ENCODE measurements around the gene ANXA7.

The ANXA7 gene

GRCh38 chr10:73439055-73439454 lies 25.2 kb upstream of the ANXA7 start:
- no peak overlapping the region for H2AFZ ChIP-seq
- H3K9me3 ChIP-seq (ENCODE audit: control insufficient read depth, low read length), result no peaks in the 10 kb centered on the region
- H3K4me3 ChIP-seq (ENCODE audit: low read depth, low read length), result no peak overlapping the region
- no peak for TF ChIP-seq CTCF (IDR thresholded peaks at IDR 0.05)
- H3K9ac ChIP-seq, result no peak overlapping the region
- no peaks in the 10 kb centered on the region for H3K79me2 ChIP-seq
- no peaks in the 10 kb centered on the region for H3K27me3 ChIP-seq (ENCODE audit: control insufficient read depth, insufficient read depth, low read length)
- no peak overlapping the region for H3K4me2 ChIP-seq (ENCODE audit: low read length)
- no peaks in the 10 kb centered on the region for H3K36me3 ChIP-seq (ENCODE audit: control insufficient read depth, insufficient read depth, low read length)
- H3K4me1 ChIP-seq, result peaks cover 13% of the 10 kb centered on the region
- no peak overlapping the region for H3K27ac ChIP-seq

- Histone ChIP-seq H3K9me3 (ENCODE audit: control insufficient read depth, low read length) (no peaks in the 10 kb centered on the region), H3K4me1 (peaks cover 40% of the 10 kb centered on the region), H3K9ac (no peak within 1 kb of the TSS), H3K4me3 (ENCODE audit: low read depth, low read length) (no peak within 1 kb of the TSS), H3K27ac (peak within 1 kb of the TSS; percentile 53), H2AFZ (peak within 1 kb of the TSS; percentile 28), H3K4me2 (ENCODE audit: low read length) (peak within 1 kb of the TSS; percentile 13), H3K79me2 (no peaks in the 10 kb centered on the region), H3K36me3 (ENCODE audit: control insufficient read depth, insufficient read depth, low read length) (no peaks in the 10 kb centered on the region), H3K27me3 (ENCODE audit: control insufficient read depth, insufficient read depth, low read length) (no peaks in the 10 kb centered on the region)
- no peak for TF ChIP-seq CTCF (IDR thresholded peaks at IDR 0.05)
These were observed 19.6 kb upstream of the ANXA7 start, which contains the start of gene MSS51 for GRCh38 chr10:73433538-73433867. MSS51 (minus strand) TSS chr10:73433561; CDS start chr10:73428284, 5,277 bp downstream.

- H3K27me3 ChIP-seq (ENCODE audit: control insufficient read depth, insufficient read depth, low read length), result no peaks in the 10 kb centered on the region
- H2AFZ ChIP-seq, result peak overlapping the region; percentile 6
These were observed 19.0 kb upstream of the ANXA7 start for GRCh38 chr10:73432646-73433537.

GRCh38 chr10:73426318-73426717 lies 12.5 kb upstream of the ANXA7 start:
- Histone ChIP-seq H3K9me3 (ENCODE audit: control insufficient read depth, low read length) (no peaks in the 10 kb centered on the region), H3K79me2 (no peaks in the 10 kb centered on the region), H3K4me3 (ENCODE audit: low read depth, low read length) (no peak overlapping the region), H3K4me2 (ENCODE audit: low read length) (no peak overlapping the region), H3K9ac (no peak overlapping the region), H3K27me3 (ENCODE audit: control insufficient read depth, insufficient read depth, low read length) (no peaks in the 10 kb centered on the region), H3K27ac (no peak overlapping the region), H3K36me3 (ENCODE audit: control insufficient read depth, insufficient read depth, low read length) (no peaks in the 10 kb centered on the region), H2AFZ (no peak overlapping the region), H3K4me1 (peaks cover 6% of the 10 kb centered on the region)
- no peak for TF ChIP-seq CTCF (IDR thresholded peaks at IDR 0.05)

More at GRCh38 chr10:73432646-73433537, 19.0 kb upstream of the ANXA7 start:
- Histone ChIP-seq H3K4me2 (ENCODE audit: low read length) (peak overlapping the region; percentile 13), H3K9ac (no peak overlapping the region), H3K9me3 (ENCODE audit: control insufficient read depth, low read length) (no peaks in the 10 kb centered on the region), H3K4me1 (peaks cover 40% of the 10 kb centered on the region), H3K4me3 (ENCODE audit: low read depth, low read length) (no peak overlapping the region), H3K36me3 (ENCODE audit: control insufficient read depth, insufficient read depth, low read length) (no peaks in the 10 kb centered on the region), H3K79me2 (no peaks in the 10 kb centered on the region), H3K27ac (peak overlapping the region; percentile 53)
- TF ChIP-seq CTCF (IDR thresholded peaks at IDR 0.05), result no peak

- H3K36me3 ChIP-seq (ENCODE audit: control insufficient read depth, insufficient read depth, low read length), result no peaks in the 10 kb centered on the region
- no peak for TF ChIP-seq CTCF (IDR thresholded peaks at IDR 0.05)
These were observed 10.6 kb upstream of the ANXA7 start for GRCh38 chr10:73424478-73424877.

More at GRCh38 chr10:73424478-73424877, 10.6 kb upstream of the ANXA7 start:
- H3K4me1 ChIP-seq, result no peaks in the 10 kb centered on the region
- H3K9ac ChIP-seq, result no peak overlapping the region
- no peaks in the 10 kb centered on the region for H3K27me3 ChIP-seq (ENCODE audit: control insufficient read depth, insufficient read depth, low read length)
- no peak overlapping the region for H2AFZ ChIP-seq
- no peak overlapping the region for H3K27ac ChIP-seq
- no peaks in the 10 kb centered on the region for H3K79me2 ChIP-seq
- no peaks in the 10 kb centered on the region for H3K9me3 ChIP-seq (ENCODE audit: control insufficient read depth, low read length)
- peak overlapping the region; percentile 38 for H3K4me2 ChIP-seq (ENCODE audit: low read length)
- no peak overlapping the region for H3K4me3 ChIP-seq (ENCODE audit: low read depth, low read length)

Data from parathyroid adenoma (tissue), 2 donors.